HG03354 (cell line): Measurements from ENCODE around the gene MMS22L.

Experiments
- ATAC-seq: cut with Tn5 transposase; IDR thresholded peaks from one replicate; pipeline ENCODE4 v1.9.1; 2021; ENCODE audit warnings: mild to moderate bottlenecking; ENCODE audit not compliant: unreplicated experiment, poor library complexity, severe bottlenecking

Gene MMS22L

GRCh38 chr6:97154015-97154414, 129.0 kb downstream of the MMS22L start:
- ATAC-seq: no peak

- no peak for ATAC-seq
Observed at GRCh38 chr6:97151601-97152000, 131.4 kb downstream of the MMS22L start.

DNA sequence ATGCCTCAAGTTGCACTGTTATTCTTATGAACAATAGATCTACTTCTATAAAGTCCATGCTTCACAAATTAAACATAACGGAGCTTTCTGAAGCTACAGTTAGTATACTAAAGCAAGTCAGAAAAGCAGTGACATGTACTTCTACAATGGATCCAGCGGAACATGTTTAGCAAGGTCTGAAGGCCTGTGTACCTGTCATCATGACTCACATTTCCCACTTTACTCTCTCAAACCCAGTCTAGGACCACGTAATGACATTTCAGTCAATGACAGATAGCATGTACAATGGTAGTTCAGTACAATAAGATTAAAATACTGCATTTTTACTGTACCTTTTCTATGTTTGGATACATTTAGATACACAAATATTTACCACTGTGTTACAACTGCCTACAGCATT, 132.1 kb downstream of the MMS22L start:
- ATAC-seq: no peak

DNA sequence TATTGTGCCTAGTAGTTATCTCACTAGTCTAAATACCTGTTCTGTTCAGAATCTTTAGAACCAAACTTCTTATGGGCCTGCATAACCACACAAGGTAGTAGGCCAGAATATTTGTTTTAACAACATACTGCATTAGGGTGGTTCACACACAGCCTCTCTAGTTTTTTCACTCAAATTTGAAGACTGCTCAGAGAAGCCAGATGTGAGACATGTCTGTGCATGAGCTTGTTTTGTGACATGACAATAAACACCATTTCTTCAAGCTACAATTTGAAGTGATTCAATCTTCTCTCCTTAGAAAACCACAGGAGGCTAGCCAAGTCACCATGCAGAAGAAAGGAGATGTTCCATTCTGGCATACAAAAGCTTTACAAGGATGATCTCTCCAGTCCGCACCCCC, 135.6 kb downstream of the MMS22L start:
- ATAC-seq: no peak

DNA sequence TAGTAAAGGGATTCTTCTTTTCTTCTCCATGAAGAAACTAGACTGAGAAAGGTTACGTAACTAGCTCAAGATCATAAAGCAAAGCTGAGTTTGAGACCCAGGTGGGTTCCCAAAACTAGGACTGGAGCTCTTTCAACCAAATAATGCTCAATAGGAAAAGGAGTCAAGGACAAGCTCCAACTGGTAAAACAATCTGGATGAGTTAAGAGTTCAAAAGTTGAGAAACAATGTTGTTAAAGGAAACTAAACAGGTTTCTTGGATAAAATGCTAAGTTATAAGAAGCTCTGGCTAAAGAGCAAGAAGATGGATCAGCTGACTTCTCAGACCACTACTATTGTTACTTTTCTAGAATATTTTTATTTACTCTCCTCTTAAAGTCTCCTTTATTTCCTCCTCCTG, 137.3 kb downstream of the MMS22L start:
- no peak for ATAC-seq

- ATAC-seq: no peak
Observed at GRCh38 chr6:97141756-97142155, 141.3 kb downstream of the MMS22L start.

GRCh38 chr6:97138581-97138980, 144.4 kb downstream of the MMS22L start:
- ATAC-seq: no peak

DNA sequence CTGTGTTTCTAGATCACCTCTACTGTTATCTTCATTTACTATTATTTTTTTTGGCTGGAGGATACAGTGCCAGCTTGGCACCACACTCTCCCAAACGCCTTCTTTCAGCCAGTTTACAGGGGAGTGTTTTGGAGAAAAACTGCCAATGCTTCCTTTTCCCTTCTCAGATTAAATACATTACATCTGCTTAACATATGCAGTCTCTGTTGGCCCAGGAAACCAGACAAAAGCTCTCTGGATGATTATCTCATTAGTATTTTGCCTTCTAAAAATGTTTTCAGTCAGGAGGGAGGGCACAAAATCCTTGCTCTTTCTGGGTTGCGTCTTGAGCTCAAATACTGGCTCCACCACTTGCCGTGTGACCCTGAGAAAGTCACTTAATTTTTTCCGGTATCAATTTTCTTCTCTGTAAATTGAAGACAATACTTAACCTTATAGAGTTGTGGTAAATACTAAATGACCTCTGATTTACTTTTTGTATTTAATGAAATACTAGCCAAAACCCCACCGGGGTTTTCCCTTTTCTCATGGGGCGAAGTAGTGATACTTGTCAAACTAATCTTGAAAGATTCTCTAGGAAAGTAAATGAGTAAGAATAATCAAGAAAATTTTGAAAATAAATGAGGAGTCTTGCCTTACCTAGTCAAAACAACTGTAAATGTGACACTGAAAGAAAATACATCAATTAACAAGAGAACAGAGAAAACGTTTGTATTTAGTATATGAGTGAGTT, 146.2 kb downstream of the MMS22L start:
- no peak for ATAC-seq

DNA sequence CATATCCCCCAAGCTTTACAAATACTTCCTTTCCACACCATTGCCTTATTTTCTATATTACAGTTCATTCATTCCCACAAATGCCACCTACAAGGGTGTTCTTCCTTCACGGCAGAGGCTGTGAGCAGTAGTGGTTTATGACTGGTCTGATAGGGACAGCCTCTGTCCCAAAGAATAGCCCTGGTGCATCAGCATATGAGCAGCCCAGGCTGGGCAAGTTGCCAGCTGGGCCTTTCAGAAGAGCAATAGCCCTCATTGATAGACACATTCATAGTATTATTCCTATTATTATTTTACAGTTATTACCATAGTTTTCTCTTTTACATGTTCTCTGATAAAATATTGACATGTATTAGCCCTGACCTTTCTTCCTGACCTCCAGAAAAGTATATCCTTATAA, 149.9 kb downstream of the MMS22L start:
- ATAC-seq: no peak

GRCh38 chr6:97129106-97129505, 153.9 kb downstream of the MMS22L start:
- ATAC-seq: no peak

DNA sequence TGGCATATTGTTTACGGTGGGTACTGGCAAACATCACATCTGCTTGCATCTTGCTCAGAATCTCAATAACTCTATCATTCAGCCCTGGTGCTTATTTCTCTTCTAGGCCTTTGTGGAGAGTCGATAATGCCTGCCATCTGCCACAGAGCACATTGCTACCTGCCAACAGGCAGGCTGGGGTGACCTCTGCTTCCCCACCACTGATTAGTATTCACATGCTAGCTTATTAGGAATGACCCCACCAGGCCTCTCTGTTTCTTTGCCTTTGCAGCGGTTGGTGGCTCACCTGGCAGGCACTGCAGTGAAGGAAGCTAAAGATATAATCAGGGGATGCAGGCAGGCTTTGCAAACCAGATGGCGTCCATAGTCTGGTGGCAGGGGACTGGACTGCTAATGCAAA, 154.5 kb downstream of the MMS22L start:
- ATAC-seq: no peak

DNA sequence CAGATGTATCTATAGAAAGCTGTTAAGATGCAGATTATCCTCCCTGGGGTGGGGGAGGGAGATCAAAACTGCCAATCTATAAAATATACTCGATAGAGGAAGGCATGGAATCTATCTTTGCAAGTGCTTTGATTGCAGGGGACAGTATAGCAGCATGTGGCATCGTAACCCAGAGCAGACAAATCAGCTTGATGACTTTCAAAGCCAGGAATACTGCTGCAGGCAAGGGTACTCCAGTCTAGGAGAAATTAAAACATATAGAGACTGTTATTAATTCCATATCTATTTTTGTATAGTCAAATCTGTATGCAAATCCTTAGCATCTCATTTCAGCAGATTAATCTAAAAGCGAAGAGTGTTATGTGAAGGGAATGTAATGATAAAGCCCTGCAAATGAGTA, 159.4 kb downstream of the MMS22L start:
- ATAC-seq: no peak

DNA sequence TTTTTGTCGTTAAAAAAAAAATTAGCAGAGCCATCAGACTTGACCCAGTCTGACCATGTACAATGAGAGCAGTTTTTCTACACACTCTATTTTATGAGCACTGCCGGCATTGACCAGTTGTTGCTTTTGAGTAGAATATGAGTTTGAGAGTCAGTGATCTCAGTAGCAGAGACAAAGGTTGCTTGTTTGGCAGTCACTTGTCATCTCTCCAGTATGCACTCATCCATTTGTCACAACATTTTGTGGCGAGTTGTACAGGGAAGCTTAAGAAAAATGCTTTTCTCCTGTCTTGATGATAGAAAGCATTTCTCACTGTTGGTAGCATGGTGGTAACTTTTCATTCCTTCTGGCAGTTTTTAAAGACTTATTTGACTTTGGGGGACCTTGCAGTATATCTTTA, 159.9 kb downstream of the MMS22L start:
- ATAC-seq: no peak

GRCh38 chr6:97120511-97120910, 162.5 kb downstream of the MMS22L start:
- no peak for ATAC-seq

GRCh38 chr6:97114645-97115044, 168.4 kb downstream of the MMS22L start:
- ATAC-seq: no peak

DNA sequence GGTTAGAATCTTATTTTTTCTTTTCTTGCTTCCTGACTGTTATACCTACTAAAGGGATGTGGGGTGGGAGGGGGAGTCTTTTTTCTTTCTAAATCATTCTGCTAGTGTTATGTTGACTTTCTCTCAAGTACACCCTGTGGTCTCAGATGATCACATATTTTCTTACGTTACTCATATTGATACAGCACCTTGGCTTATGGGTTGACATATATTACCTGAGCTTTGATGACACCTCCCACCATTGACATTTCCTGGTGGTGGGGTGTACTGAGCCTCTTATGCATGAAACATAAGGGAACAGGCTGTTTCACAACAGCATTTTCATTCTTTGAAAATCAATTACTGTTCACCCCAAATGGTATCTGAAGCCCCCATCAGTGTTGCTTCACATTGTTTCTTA, 169.8 kb downstream of the MMS22L start:
- ATAC-seq: no peak

- ATAC-seq: no peak
Observed at GRCh38 chr6:97111243-97111642, 171.8 kb downstream of the MMS22L start.

- no peak for ATAC-seq
Observed at GRCh38 chr6:97110626-97111025, 172.4 kb downstream of the MMS22L start.

- ATAC-seq: no peak
Observed at GRCh38 chr6:97110149-97110548, 172.9 kb downstream of the MMS22L start.

DNA sequence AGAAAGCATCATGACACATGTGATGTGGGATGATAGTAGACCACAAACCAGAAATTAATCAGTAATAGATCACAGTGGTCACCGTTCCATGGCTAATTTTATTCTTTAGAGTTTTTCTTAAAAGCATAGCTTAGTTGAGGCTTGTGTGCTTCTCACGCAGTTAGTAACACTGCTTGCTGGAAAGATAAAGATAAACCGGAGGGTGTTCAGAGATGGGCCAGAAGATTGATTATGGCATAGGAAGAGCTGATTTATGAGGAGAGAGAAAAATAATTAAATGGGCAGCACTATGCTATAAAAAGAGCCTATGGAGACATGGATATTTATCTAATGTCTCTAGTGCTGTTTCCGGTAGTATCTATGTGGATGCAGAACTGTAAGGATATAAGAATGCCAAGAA, 173.6 kb downstream of the MMS22L start:
- no peak for ATAC-seq

- no peak for ATAC-seq
Observed at GRCh38 chr6:97102145-97102790, 180.7 kb downstream of the MMS22L start.

DNA sequence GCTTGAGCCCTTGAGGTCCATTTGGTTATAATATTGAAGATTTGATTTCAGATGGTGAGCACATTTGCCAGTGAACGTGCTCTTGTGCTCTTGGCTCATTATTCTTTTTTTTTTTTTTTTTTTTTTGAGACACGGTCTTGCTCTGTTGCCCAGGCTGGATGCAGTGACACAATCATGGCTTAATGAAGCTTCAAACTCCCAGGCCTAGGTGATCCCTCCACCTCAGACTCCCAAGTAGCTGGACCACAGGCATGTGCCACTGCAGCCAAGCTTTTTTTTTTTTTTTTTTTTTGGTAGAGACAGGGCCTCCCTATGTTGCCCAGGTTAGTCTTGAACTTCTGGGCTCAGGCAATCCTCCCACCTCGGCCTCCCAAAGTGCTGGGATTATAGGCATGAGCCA, 182.3 kb downstream of the MMS22L start:
- ATAC-seq: no peak
